Measurements from ENCODE around the gene STARD3NL.

- peak; percentile 91 to 97 (median 93) for TF ChIP-seq CTCF (IDR thresholded peaks at IDR 0.05)
- TF ChIP-seq POLR2A (IDR thresholded peaks at IDR 0.05; ENCODE audit: low read depth): no peak
- TF ChIP-seq POLR2AphosphoS5 (IDR thresholded peaks at IDR 0.05): no peak
These were observed 44.5 kb downstream of the STARD3NL start for GRCh38 chr7:38222481-38223096.
